DMS153 treated with DMSO at 0.1 percent for 48 hours (cell line): ENCODE measurements around the gene FAF1.

Experiments used
- DNase-seq: peaks from one replicate; lab custom pipeline; 2025; ENCODE audit not compliant: unreplicated experiment; lab: John Stamatoyannopoulos, UW

The FAF1 gene

DNA sequence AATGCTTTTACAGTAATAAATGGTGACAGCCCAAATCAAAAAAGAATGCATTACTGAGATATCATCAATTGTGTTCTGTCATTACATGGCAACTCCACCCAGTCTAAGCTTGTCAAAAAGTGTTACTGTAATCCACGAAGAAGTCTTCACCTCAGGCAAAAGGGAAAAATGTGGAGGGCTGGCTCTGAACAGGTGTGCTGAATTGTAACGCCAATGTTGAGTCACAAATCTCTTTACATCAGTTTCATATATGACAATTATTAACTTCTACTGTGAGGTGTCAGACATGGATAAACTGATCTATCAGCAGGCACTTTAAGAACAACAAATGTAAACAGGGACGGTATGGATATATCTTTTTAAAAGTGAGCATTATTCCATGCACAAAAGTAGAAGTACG is 438.4 kb downstream of the FAF1 start:
- no peak for DNase-seq

GRCh38 chr1:50517488-50517887 is 442.6 kb downstream of the FAF1 start:
- DNase-seq = no peak

DNA sequence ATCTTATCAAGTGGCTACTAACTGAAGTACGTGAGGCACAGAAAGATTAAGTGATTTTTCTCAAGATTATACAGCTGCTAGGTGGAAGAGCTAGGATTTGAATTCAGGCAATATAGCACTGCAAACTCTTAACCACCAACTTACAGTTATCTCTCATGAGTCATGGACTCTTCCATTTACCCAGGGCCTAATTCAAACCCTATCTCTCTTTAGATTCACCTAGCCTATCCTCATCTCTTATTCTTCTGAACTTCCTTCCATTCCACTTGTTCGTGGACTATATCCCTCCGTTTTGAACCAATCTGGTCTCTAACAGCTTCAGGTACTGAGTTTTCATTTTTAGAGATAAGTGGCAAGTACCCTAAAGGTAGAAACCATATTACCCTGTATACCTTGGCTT is 444.0 kb downstream of the FAF1 start:
- DNase-seq = no peak

- no peak for DNase-seq
Measured at GRCh38 chr1:50508040-50508586, 452.0 kb downstream of the FAF1 start.

- DNase-seq = no peak
Measured at GRCh38 chr1:50505427-50505826, 454.6 kb downstream of the FAF1 start.

GRCh38 chr1:50503515-50503914 is 456.6 kb downstream of the FAF1 start:
- no peak for DNase-seq

DNA sequence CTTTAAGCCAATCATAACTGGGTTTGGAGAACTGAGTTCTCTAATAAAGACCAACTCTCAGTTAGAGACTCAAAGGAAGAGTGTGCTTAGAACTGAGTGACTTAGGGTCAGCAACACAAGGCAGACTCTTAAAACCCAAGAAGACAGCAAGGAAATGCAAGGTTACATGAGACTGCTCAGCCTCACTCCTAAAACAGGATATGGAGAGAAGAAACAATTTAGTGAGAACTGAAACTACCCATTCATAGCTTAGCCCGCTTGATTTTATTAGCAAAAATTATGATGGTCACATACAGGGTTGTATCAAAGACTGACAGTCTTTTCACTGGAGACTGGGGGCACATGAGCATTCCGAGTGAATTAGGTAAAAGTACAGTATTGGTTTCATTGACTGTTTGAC is 457.9 kb downstream of the FAF1 start:
- no peak for DNase-seq

- DNase-seq = no peak
Measured at GRCh38 chr1:50497007-50497406, 463.1 kb downstream of the FAF1 start.

GRCh38 chr1:50493710-50494109 is 466.4 kb downstream of the FAF1 start:
- DNase-seq = peak; percentile 27

GRCh38 chr1:50492142-50492541 is 467.9 kb downstream of the FAF1 start:
- no peak for DNase-seq

- DNase-seq = no peak
Measured at GRCh38 chr1:50491142-50491541, 468.9 kb downstream of the FAF1 start.

GRCh38 chr1:50490640-50491039 is 469.4 kb downstream of the FAF1 start:
- no peak for DNase-seq

- no peak for DNase-seq
Measured at GRCh38 chr1:50488876-50489275, 471.2 kb downstream of the FAF1 start.

GRCh38 chr1:50488356-50488755 is 471.7 kb downstream of the FAF1 start:
- no peak for DNase-seq

DNA sequence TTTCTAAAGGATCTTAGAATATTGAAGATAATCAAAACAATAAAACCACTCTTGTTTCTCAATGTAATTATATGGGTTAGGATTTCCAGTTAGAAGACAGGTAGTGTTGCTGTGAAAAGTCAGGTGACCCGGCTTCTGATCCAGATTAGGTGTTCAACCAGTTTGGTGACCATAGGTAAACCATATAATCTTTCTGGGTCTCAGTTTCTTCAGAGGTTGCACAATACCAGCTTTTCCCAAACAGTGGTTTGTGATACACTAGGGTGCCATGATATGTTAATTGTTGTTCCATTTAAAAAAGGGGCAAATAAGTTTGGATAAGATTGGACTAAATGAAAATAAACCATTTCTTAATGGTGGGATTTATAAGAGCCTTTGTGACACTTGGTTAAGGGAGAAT is 472.3 kb downstream of the FAF1 start:
- DNase-seq = no peak

- DNase-seq = peak; percentile 29
Measured at GRCh38 chr1:50481142-50481736, 478.8 kb downstream of the FAF1 start.

DNA sequence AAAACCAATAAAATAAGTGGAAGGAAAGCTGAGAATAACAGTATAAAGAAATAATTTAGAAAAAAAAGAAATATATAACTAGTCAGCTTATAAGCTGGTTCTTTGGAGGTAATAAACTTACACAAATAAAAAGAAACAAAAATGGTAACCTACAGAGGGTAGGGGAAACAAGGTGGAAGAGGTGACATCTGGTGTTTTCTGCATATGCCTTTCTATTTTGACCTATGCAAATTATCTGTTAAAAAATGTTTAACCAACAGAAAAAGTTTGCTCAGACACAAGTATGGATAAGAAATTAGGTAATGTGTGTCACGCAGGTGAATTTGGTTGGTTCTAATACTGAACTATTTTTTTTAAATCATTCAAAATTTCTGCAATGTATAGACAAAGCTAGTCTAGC is 483.3 kb downstream of the FAF1 start:
- DNase-seq = no peak

DNA sequence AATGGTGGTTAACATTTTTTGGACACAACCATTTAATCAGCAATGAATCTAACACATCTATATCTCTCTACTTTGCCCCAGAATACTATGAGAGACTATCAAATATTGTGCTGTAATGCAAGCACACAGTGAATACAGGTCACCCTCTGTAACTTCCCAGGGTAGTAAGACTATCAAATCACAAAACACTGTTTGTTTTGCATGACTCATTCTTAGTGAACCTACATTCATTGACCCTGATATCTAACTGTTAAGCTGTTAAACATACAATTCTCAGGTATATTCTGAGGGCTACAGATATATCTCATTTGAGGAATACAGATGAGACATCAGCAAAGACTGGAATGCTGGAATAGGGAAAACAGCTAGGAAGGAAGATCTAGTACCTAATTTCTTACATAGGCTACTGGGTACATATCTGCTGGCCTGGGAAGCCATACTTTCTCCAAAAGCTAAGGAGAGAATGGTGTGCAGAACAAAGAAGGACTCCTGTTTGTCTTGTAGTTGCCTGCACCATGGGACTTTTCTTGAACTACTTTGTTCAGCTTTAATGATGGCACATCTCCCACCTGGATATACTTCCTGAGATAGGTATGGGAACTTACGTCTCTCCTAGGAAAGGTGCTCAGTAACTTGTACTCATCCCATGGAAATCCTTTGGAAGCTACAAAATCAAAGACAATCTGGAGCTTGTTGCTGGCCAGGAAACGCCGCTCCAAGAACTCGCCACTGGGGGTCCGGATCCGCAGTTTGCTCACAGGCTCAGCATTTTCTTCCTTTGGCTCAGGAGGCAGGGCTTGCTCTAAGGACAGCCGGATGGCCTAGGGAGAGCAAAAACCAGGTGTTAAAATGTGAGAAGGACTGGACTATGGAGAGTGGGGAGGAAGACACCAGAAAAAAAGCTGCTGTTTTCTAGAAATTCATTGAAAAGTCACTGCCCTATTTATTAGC is 484.9 kb downstream of the FAF1 start:
- peak; percentile 39 for DNase-seq

DNA sequence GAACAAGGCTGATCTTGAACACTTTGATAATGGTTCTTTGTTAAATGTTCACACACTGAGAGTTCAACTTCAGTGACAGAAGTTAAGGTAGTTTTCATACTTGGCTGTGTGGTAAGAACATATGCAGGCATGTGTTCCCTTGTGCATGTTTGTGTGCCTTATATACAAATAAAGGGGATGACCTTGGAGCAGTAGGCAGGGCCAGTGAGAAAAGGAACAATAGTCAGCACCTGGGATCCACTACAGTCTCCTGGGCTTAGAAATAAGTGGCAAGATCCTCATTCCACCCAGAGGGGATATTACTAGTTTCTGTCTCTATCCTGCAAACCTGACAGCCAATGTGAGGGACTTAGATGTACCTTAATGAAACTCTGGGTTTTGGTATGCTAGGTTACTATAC is 486.6 kb downstream of the FAF1 start:
- no peak for DNase-seq

- no peak for DNase-seq
Measured at GRCh38 chr1:50471967-50472366, 488.1 kb downstream of the FAF1 start.

- DNase-seq = no peak
Measured at GRCh38 chr1:50462964-50463363, 497.1 kb downstream of the FAF1 start.

DNA sequence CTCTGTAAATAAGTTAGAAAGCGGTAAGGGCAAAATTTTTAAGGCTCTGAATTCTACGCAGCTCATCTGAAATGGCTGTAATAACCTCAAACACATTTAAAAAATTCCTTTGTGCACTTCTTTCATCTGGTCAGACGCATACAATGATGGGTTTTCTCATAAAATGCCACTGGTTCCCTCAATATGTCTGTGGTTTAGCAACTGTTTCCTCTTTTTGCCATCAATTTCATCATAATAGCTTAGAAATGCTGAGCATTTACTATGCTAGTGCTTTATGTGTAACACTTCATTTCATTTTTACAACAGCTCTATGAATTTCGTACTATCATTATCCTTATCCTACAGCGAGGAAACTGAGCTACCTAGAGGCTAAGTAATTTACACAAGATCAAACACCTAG is 501.6 kb downstream of the FAF1 start:
- DNase-seq = no peak
